Upper lobe of right lung (tissue), 1 donor: ENCODE measurements around the gene MTCH2. TPM values are rescaled to one million over a fixed set of nuclear protein-coding genes. Genes with fewer than 3 reads are reported as not detected.

ENCODE experiments used
- ATAC-seq: fragments of 200-7000 bp; cut with Tn5 transposase; one replicate; pipeline ENCODE4 v1.9.1; 2020; ENCODE audit warnings: mild to moderate bottlenecking, moderate library complexity
- DNase-seq: peaks from one replicate; pipeline ENCODE4 v3.0.0-alpha.2; 2020
- H3K27ac ChIP-seq: fragments of 200-600 bp; one replicate; pipeline ENCODE4 v1.8.0; 2022
- H3K27me3 ChIP-seq: fragments of 200-600 bp; one replicate; pipeline ENCODE4 v1.8.0; 2022; ENCODE audit warnings: mild to moderate bottlenecking
- H3K36me3 ChIP-seq: fragments of 200-600 bp; one replicate; pipeline ENCODE4 v1.8.0; 2022
- H3K4me1 ChIP-seq: fragments of 200-600 bp; one replicate; pipeline ENCODE4 v1.8.0; 2022
- H3K4me3 ChIP-seq: fragments of 200-600 bp; one replicate; pipeline ENCODE4 v1.8.0; 2022; ENCODE audit warnings: mild to moderate bottlenecking
- H3K9me3 ChIP-seq: fragments of 200-600 bp; one replicate; pipeline ENCODE4 v1.8.0; 2022
- intact Hi-C: fragments of 100-400 bp; cut with DNase I; formaldehyde crosslinking; loops from one replicate; pipeline ENCODE4 v1.11.0; 2022
- total RNA-seq: library from RNA; stranded (reverse); fragmentation: NEBNext Ultra II Directional; extraction: Animal tissue kit (Norgen Biotek cat#: 25700); gene quantifications from one replicate; pipeline ENCODE4 v1.2.1, GENCODE V29; 2021
- TF ChIP-seq, protein P1 (sequence below): fragments of 200-600 bp; IDR thresholded peaks from one replicate; pipeline ENCODE4 v1.8.0; 2022; ENCODE audit warnings: antibody characterized with exemption
- donor health status: DM: no; HTN: yes; CAD: no; lungs with severe emphysema.

Gene MTCH2
- total RNA-seq, 1 donor from 2014 or later = 56.1 TPM

DNA sequence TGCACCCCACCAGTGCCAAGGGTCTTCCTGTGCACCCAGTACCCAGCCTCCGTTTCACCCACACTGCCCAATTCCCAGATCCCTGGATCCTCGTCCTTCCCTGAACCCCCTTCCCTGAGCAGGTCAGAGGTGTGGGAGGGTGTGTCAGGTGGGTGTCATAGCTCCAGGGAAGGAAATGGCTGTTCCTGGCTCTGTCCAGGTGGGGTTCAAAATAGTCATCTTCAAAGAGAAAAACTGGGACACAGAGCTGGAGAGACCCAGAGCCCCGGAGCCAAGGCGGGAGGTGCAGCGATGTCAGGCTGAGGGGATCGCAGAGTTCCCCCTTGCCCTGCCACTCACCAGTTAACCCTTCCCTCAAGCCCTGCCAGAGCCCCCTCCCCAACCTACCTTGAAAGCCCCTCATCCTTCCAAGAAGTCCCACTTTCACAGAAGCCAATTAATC lies 48.8 kb downstream of the MTCH2 start:
- H3K9me3 ChIP-seq = no peaks in the 10 kb centered on the region
- intact Hi-C loops = no loop called here
- TF ChIP-seq, protein P1, sequence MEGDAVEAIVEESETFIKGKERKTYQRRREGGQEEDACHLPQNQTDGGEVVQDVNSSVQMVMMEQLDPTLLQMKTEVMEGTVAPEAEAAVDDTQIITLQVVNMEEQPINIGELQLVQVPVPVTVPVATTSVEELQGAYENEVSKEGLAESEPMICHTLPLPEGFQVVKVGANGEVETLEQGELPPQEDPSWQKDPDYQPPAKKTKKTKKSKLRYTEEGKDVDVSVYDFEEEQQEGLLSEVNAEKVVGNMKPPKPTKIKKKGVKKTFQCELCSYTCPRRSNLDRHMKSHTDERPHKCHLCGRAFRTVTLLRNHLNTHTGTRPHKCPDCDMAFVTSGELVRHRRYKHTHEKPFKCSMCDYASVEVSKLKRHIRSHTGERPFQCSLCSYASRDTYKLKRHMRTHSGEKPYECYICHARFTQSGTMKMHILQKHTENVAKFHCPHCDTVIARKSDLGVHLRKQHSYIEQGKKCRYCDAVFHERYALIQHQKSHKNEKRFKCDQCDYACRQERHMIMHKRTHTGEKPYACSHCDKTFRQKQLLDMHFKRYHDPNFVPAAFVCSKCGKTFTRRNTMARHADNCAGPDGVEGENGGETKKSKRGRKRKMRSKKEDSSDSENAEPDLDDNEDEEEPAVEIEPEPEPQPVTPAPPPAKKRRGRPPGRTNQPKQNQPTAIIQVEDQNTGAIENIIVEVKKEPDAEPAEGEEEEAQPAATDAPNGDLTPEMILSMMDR = no peak
- no peak overlapping the region for H3K4me3 ChIP-seq
- H3K36me3 ChIP-seq = no peaks in the 10 kb centered on the region
- ATAC-seq (no peak), DNase-seq (no peak)
- H3K27me3 ChIP-seq = peaks cover 34% of the 10 kb centered on the region
- H3K27ac ChIP-seq = no peak overlapping the region
- peaks cover 13% of the 10 kb centered on the region for H3K4me1 ChIP-seq

DNA sequence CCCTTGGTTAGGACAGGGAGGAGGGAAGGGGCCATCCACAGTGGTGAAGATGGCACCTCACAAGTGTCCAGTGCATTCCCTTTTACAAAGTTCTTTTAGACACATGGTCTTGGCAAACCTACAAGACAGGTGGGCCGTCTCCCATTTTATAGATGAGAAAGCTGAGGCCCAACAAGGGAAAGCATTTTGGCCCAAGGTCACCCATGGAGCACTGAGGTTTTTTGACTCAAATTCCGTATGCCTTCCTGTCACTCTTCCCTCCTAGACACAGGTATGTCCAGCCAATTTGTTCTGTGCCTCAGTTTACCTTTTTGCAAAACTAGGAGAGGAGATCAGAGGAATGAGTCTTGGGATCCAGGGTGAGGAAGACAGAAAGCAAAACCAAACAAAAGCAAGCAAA lies 49.4 kb downstream of the MTCH2 start:
- no peak overlapping the region for H3K27ac ChIP-seq
- intact Hi-C loops = no loop called here
- no peaks in the 10 kb centered on the region for H3K9me3 ChIP-seq
- H3K4me3 ChIP-seq = no peak overlapping the region
- ATAC-seq (no peak), DNase-seq (no peak)
- H3K36me3 ChIP-seq = no peaks in the 10 kb centered on the region
- H3K4me1 ChIP-seq = peaks cover 13% of the 10 kb centered on the region
- peaks cover 34% of the 10 kb centered on the region for H3K27me3 ChIP-seq
- TF ChIP-seq, protein P1 = no peak

DNA sequence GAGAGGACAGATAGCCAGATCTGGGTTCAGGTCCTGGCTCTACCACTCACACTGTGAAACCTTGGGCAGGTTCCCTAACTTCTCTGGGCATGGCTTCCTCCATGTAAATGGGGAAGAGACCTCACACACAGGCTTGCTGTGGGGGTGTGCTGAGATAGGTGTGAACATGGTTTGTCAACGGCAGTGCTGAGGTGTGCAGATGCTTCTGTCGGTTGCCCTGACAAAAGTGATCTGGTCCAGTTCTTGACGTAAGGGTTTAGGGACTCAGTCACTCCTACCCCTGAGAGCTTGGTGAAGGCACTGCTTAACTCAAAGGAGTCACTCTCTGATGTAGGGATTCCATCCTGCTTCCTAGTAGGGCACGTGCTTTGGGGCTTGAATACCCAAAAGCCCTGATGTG lies 50.1 kb downstream of the MTCH2 start:
- DNase-seq = no peak
- Histone ChIP-seq H3K4me3 (no peak overlapping the region), H3K4me1 (peaks cover 13% of the 10 kb centered on the region), H3K27me3 (peaks cover 34% of the 10 kb centered on the region), H3K9me3 (no peaks in the 10 kb centered on the region), H3K36me3 (no peaks in the 10 kb centered on the region), H3K27ac (no peak overlapping the region)
- intact Hi-C loops = no loop called here
- TF ChIP-seq, protein P1 = no peak
- no peak for ATAC-seq

DNA sequence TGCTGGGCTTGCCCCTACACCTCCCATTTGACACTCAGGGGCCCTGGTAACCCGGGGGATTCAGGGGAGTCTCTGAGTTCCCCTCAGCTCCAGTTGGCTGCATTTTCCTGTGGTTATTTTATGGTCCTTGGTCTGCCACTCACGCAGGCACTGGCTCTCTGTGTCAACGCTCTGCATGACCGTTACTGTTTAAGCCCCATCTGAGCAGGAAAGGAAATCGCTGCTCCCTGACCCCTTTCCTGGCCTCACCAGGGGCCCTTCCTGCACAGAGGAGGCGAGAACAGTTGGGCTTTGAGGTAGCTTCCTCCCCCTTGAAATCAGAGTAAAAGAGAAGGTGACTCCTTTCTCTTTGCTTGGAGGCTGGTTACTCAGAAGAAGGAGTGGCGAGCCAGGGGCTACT lies 50.6 kb downstream of the MTCH2 start:
- Histone ChIP-seq H3K4me1 (peaks cover 13% of the 10 kb centered on the region), H3K27ac (no peak overlapping the region), H3K27me3 (peaks cover 34% of the 10 kb centered on the region), H3K4me3 (no peak overlapping the region), H3K9me3 (no peaks in the 10 kb centered on the region), H3K36me3 (no peaks in the 10 kb centered on the region)
- intact Hi-C loops = no loop called here
- no peak for DNase-seq
- ATAC-seq = no peak
- TF ChIP-seq, protein P1 = no peak

GRCh38 chr11:47589977-47590861 lies 52.1 kb downstream of the MTCH2 start:
- ATAC-seq = no peak
- H3K4me1 ChIP-seq = peaks cover 13% of the 10 kb centered on the region
- H3K36me3 ChIP-seq = no peaks in the 10 kb centered on the region
- intact Hi-C loops = no loop called here
- no peaks in the 10 kb centered on the region for H3K9me3 ChIP-seq
- TF ChIP-seq, protein P1 = no peak
- H3K27ac ChIP-seq = no peak overlapping the region
- peak overlapping the region; percentile 8 for H3K4me3 ChIP-seq
- DNase-seq = no peak
- peaks cover 34% of the 10 kb centered on the region for H3K27me3 ChIP-seq
